ENCODE measurements around the gene FGF12. TPM values are rescaled to one million over a fixed set of nuclear protein-coding genes. Genes with fewer than 3 reads are reported as not detected.
A peak's percentile ranks its signal among the peaks of the same experiment; 100 is the strongest.
"Not testable (repeated sequence)": the region's sequence is repeated elsewhere in the genome, so short reads cannot be mapped to it uniquely, and the experiment has no call there.

Gene FGF12
- polyA plus RNA-seq, 4 donors, result 4.6 to 12.8 (median 9.1) TPM

DNA sequence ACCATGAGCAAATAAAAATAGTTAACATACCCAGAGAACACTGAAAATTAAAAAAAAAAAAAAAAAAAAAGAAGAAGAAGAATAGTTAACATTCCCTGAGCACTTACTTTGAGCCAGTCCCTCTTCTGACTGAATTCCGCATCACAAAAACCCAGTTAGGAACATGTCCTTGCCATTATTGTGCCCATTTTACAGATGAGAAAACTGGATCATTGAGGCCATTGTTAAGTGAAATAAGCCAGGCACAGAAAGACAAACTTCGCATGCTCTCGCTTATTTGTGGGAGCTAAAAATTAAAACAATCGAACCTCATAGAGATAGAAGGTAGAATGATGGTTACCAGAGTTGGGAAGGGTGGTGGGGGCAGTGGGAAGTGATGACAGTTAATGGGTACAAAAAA is 119.5 kb downstream of the FGF12 start:
- no peak for DNase-seq (ENCODE audit: low read depth in 4 of 4, low spot score in 3 of 4)

DNA sequence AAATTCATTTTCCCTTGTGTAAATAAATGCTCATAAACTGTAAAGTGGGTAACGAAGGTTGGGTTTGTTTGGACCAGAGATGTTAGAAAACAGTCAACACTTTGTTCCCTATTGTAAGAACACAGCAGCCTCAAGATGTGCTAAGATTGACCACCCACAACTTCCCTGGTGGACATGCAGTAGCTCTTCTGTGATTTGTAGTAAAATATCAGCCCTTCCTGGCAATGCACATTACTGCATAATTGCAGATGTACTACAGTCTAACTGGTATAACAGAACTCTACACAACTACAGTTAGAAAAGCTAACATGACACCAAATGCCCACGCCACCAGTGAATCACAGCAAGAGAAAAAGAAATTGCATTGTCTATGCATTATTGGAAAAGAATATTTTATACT is 129.4 kb downstream of the FGF12 start:
- no peak for DNase-seq (ENCODE audit: low read depth in 4 of 4, low spot score in 3 of 4)

DNA sequence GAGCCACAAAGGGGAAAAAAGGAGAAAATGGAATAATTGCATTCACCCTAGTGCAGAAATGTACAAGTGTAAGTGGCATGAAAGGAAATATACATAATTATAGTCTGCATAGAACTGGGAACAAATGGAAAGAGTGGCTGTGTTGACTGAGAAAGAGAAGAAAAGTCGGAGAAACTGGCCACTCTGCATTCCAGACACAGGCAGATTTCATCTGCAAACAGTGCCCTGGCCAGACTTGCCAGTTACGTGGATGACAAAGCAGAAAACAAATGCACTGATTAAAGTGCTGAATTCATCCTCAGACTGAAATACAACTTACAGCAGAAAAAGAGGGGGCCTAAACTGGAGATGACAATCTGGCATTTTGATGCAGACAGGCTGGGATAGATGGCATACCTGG is 129.8 kb downstream of the FGF12 start:
- no peak for DNase-seq (ENCODE audit: low read depth in 4 of 4, low spot score in 3 of 4)

DNA sequence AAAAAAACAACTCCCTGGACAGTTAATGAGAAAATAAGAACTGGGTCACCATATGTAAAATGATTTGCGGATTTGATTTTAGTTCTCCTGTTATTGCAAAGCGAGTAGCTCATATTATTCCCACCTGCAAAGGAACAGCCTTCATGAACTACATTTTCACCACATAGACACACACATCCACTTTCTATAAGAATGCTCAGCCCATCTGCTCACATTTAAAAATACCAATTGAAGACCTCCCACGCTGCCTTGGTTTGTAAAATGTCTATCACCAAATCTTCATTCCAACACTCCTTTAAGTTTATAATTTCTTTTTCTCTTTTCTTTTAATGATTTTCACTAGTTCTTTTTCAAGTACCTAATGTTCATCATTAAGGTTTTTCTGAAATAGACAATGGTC is 148.6 kb downstream of the FGF12 start:
- no peak for DNase-seq (ENCODE audit: low read depth in 4 of 4, low spot score in 3 of 4)

DNA sequence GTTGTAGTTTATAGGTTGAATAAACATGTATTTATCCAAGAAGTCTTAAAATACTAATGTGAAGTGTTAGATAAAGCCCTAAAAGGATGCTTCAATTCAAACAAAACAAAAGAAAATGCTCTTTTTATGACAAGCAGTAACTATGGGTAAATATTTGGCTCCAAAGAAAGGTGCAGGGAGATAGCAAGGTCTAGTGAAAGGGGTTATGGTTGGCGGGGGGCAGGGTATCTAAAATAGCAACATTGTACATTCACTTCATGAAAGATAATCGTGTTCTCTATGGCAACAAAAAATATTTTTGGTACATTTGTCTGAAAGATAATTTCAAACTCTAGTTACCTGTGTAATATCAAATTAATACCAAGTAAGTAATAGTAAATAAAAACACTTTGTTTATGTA is 149.5 kb downstream of the FGF12 start:
- no peak for DNase-seq (ENCODE audit: low read depth in 4 of 4, low spot score in 3 of 4)

DNA sequence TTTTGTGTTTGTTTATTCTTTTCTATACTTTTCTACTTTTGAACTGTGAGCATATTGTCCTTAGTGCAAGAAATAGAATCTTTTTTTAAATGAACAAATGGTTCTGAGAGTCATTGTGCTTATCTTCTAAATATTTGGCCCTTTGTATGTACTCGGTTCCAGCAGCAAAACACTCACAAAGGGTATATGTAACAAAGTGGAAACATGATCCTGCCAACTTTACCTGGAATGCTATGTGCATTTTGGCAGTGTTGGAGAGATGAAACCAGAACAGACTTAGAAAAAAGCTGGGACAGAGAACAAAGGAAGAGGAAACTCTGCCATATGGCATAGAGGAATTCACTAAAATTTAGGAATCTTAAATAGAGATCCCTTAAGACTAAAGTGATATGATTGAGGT is 150.1 kb downstream of the FGF12 start:
- DNase-seq (ENCODE audit: low read depth in 4 of 4, low spot score in 3 of 4), result no peak

DNA sequence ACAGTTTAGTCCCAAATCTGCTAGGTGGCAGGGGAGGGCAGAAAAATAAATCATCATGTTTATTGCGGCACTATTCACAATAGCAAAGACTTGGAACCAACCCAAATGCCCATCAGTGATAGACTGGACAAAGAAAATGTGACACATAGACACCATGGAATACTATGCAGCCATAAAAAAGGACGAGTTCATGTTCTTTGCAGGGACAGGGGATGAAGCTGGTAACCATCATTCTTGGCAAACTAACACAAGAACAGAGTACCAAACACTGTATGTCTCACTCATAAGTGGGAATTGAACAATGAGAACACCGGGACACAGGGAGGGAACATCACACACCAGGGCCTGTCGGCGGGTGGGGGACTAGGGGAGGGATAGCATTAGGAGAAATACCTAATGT is 150.6 kb downstream of the FGF12 start:
- not testable (repeated sequence) for DNase-seq (ENCODE audit: low read depth in 4 of 4, low spot score in 3 of 4)

DNA sequence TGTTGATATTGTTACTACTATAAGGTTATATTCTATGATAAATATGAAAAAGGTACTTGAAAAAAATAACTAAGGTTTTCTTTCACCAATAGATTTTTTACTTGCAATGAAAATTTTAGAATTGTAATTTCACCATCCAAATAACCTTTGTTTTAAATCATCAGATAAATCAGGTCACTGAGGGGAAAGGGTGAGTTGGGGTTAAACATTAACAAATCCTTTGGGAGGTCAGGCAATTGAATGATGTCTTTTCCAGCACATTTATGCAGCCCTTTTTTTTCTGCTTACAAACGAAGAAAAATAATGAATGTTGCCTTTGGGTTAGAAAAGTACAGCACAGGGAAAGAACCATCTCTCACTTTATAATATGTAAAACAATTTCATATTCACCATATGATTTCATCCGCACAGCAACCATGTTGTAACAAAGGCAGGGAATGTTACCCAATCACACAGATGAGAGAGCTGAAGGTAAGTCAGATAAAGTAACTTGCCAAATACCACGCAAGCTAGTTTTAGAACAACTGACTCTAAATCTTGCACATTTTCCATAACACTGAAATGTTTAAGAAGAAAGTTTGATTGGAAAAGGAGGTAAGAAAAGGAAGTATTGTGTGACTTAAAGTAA is 151.3 kb downstream of the FGF12 start:
- DNase-seq (ENCODE audit: low read depth in 4 of 4, low spot score in 3 of 4), result no peak

DNA sequence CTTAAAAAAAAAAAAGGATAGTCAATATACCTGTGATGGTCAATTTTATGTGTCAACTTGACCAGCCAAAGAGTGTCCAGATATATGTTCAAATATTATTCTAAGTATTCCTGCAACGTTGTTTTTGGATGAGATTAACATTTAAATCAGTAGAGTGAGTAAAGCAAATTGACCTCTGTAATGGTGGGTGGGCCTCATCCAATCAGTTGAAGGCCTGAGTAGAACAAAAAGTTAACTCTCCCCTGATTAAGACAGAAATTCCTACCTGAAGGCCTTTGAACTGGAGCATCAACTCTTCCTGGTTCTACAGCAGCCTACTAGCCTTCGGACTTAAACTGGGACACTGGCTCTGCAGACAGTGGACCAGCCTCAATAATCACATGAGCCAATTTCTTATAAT is 154.1 kb downstream of the FGF12 start:
- no peak for DNase-seq (ENCODE audit: low read depth in 4 of 4, low spot score in 3 of 4)

DNA sequence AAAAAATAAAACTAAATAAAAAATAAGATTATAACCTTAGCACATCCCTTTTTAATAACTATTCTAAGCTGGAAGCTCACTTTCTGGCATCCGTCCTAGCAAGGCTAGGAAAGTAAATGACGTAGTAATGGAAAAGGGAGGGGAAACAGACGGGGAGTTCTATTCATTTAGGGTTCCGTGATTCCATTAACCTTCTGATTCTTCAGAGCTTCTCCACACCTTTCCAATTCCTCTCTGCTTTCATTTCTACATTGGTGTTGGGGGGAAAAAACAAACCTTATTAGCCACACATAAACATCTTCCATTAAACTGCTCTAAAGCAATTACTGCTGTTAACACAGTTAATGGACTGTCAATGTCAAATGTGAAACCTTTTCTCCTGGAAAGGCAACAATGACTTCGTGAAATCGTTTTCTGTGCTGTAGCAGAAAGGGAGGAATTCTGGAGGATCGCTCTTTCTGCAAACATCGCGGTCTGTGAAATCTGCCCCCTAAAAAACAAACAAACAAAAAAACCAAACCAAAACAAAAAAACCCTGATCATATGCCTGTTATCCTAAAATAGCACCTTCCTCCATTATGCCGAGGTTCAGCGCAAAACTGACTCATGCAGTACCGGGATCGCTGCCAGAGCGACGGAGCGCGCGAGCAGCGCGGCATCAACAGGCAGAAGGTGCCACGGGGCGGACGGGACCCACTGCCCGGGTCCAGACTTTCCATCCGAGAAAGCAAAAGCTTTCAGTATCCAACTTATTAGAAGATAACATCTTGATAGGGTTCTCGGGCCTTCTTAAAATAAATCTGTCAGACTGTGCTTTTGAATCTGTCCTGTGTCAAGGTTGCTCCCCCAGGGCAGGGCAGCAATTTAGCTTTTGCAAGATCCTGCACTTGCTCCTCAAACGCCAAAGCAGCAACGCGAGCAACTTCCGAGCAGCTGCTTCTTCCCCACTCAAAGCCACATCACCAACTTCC is 156.2 kb downstream of the FGF12 start:
- no peak for DNase-seq (ENCODE audit: low read depth in 4 of 4, low spot score in 3 of 4)

DNA sequence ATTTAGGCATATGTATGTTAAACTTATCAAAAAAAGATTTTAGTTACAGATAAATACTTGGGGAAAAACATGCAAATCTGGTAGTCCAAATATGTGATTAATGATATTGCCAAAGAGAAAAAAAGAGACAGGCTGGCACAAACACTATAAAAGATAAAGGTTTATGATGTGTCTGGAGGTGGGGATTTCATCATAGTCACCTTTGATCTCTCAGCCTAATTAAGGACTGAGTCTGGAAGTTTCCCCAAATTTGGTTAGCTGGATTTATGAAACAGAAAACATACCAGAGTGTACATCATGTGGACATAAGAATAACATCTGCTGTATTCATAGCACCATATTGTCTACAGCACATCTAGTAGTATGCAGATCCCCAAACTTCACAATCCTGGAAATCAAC is 157.0 kb downstream of the FGF12 start:
- no peak for DNase-seq (ENCODE audit: low read depth in 4 of 4, low spot score in 3 of 4)

DNA sequence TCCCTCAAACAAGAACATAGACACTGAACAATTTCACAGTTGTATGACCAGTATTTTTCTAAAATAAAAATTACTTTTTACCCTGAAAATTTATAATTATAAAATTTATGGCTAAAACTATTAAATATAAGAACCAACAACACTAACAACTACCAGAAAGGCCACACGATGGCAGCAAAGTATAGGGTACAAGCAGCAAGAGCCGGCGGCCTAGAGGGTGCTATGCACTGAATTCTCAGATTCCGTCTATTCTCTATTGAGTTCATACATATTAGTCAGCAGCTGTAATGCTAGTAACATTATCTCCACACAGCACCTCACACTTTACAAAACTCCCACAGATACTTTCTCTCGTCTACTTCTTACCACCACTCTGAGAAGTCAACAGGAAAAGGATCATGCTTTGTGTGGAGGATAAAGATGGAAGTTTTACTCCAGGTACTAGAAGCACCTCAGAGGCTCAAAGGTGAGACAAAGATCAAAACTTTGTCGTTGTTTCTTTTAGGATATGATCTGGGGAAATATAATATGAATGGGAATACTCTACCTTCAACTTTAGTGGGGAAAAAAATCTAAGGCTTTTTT is 160.5 kb downstream of the FGF12 start:
- DNase-seq (ENCODE audit: low read depth in 4 of 4, low spot score in 3 of 4), result no peak

DNA sequence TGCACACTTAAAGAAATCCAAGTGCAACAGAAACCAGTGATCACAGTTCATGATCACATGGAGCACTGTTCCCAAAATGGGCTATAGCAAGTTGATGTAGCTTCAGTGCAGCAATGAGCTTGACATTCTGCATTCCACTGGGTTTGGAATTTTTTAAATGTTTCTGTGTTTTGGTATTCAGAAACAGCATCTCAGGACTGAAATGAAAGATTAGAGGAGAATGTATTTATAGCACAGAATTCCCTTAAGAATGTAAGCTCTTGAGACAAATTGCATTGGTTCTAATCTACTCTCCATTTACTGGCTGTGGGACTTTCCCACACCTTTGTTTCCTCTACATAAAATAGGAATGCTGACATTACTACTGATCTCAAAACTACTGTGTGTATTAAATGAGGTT is 162.7 kb downstream of the FGF12 start:
- DNase-seq (ENCODE audit: low read depth in 4 of 4, low spot score in 3 of 4), result no peak

DNA sequence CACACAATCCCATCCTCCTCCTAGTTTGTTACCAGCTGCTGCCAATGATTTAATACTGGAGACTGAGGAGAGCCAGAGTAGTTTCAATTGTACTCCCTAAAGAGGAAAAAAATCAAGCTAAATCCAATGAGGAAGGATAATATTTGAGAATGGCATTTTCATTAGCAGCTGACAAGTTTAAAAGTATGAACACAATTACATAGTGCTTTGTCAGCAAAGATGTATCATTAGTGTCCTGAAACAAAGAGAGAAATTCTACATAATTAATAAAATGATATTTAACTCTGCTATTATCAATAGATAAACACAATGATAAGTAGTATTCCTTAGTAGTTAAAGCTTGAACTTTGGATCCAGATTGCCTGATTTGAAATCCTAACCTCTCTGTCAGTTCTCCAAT is 163.9 kb downstream of the FGF12 start:
- DNase-seq (ENCODE audit: low read depth in 4 of 4, low spot score in 3 of 4), result no peak

DNA sequence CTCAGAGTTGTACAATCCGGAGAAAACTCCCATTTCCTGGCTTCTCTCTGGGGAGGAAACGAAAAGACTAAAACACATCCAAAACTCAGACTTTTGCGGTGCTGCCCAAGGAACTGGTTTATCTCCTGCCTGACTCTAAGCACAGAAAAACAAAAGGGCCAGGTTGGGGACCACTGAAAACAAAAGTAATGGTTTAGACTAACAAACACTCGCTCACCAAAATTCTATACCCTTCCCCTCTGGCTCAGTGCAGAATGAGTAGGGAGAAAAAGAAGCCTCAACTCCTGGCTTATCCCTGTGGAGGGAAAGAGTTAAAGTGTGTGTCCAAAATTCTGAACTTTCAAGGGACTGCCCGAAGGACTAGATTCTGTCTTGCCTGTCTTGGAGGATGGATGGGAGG is 173.6 kb downstream of the FGF12 start:
- DNase-seq (ENCODE audit: low read depth in 4 of 4, low spot score in 3 of 4), result no peak

DNA sequence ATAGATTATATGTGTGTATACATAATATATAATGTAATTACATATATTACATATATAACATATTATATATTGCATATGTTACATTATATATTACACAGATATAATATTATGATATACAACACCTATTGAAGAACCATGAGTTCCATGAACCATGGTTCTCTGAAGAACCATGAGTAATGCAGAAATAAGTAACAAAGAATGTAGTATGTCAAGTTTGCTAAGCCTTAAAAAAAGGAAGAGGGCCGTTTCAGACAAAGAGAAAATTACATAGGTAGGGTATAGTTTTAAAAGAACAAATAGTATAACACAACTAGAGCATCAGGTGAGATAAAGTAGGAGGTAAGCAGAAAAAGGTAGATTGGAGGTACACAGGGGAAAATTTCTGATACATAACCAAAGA is 177.0 kb downstream of the FGF12 start:
- DNase-seq (ENCODE audit: low read depth in 4 of 4, low spot score in 3 of 4), result no peak

DNA sequence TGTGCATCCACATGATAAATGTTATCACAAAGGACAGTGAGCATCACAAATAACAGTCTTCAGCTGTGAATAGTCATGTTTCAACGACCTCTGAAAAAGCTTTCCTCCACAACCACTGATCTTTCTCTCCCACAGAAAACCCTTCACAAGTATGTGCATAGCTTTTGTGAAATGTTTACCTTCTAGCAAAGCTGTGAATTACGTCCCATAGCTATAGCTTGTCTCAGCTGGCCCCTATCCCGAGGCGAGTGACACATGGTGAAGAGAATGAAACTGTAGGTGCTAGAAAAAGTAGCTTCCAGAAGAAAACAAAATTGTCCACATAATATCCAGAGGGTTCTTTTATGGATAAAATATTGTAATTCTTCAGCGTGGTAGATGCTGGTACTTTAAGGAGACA is 182.0 kb downstream of the FGF12 start:
- no peak for DNase-seq (ENCODE audit: low read depth in 4 of 4, low spot score in 3 of 4)

DNA sequence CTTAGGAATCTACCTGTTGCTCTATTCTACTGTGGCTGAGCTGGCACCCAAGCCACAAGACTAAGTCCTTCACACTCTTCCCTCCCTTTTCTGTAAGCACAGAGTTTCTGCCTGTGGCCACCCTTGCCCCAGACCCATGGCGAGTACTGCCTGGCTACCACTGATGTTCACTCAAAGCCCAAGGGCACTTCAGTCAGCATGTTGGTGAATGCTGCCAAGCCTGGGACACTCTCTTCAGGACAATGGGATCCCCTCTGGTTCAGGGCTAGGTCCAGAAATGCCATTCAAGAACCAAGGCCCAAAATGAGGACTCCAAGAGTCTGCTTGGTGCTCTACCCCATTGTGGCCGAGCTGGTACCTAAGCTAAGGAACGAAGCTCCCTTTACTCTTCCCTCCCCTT is 184.2 kb downstream of the FGF12 start:
- no peak for DNase-seq (ENCODE audit: low read depth in 4 of 4, low spot score in 3 of 4)

DNA sequence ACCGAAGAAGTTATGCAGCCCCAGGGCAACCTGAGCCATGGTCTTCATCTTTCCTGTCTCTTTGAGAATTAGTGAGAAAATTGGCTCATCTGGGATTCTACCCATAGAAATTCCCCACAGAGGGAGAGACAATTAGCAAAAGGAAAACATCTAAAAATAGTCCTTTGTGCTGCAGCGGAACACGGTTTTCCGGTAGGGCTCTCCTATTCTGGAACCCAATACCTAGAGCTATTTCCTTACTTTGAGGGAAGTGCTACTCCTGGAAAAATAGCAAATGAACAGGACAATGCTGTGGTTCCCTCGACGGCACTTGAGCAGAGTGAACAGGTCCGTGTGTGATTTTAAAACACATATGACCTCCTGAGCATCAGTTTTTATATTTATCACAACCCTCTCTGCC is 210.5 kb downstream of the FGF12 start:
- no peak for DNase-seq (ENCODE audit: low read depth in 4 of 4, low spot score in 3 of 4)

DNA sequence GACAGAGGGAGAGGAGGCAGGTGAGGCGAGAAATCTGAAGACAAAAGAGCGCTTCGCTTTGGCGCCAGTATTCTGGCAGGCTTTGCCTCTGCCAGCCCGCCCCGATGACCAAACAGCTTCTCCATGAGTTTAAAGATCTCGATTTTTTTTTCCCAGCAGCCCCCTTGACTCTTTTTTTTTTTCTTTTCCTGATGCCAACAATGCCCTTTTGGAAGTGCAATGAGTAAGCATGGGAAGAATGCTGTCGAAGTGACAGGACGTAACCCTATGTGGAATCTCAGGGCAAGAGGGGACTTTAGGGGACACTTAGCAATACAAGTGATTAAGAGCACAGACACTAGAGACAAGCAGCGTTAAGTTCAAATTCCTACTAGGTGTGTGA is 211.7 kb downstream of the FGF12 start:
- DNase-seq (ENCODE audit: low read depth in 4 of 4, low spot score in 3 of 4), result no peak

DNA sequence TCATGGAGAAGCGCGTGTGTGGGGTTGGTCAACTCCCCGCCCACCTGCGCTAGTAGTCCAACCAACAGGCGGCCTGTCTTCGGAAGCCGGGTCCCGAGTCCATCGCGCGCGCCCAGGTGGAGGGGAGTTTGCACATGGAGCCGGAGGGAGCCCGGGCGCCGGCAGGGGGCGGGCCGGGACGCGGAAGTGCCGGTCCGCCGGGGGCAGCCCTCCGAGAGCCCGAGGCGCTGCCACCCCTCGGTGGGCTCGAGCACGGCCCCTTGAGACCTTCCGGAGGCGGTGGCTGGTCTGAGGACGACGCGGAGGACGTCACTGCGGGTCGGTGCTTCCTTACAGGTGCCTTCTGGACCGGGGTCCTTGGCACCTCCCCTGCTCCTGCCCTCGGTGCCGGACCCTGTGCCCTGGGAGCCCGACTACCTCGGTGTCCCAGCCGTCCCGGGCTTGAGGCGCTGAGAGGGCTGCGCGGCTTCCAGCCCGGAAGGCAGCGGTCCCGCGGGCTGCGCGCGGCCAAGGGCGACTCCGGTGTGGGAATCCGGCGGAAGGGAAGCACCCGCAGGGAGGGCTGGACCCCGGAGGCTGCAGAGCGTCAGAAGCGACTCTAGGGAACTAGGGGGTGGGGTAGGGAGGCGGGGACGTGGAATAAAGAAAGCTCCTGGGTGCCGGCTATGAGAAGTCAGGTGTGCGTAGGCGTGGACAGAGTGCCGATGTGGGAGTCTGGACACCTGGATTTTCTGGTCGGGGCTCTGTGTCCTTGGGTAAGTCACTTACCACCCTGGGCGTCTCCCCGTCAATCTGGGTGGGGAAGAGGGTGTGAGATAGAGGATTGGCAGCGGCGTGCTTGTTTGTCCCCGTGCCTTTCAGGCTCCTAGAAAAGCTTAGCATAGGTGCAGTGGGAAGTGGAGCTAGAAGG is 212.3 kb downstream of the FGF12 start:
- DNase-seq (ENCODE audit: low read depth in 4 of 4, low spot score in 3 of 4), result peak in 1 of 4 donors; percentile 1
